KMS-11 (cell line): ENCODE measurements around the gene NOL4L.

Experiments used
- H2AFZ ChIP-seq: fragments of 200-600 bp; sonication (generic); 2 replicates; pipeline ENCODE4 v1.6.1; 2016; ENCODE audit warnings: antibody characterized with exemption, mixed run types, low read depth
- H3K27ac ChIP-seq: fragments of 200-600 bp; sonication (generic); 2 replicates; pipeline ENCODE4 v1.6.1; 2016; ENCODE audit warnings: mild to moderate bottlenecking, mixed run types
- H3K27me3 ChIP-seq: fragments of 200-600 bp; sonication (generic); 2 replicates; pipeline ENCODE4 v1.6.1; 2017; ENCODE audit warnings: mild to moderate bottlenecking, low read depth, mixed run types, moderate library complexity; ENCODE audit not compliant: insufficient read depth
- H3K36me3 ChIP-seq: fragments of 200-600 bp; sonication (generic); 2 replicates; pipeline ENCODE4 v1.6.1; 2017; ENCODE audit warnings: mild to moderate bottlenecking, mixed run types; ENCODE audit not compliant: insufficient read depth
- H3K4me1 ChIP-seq: fragments of 200-600 bp; sonication (generic); 2 replicates; pipeline ENCODE4 v1.6.1; 2016; ENCODE audit warnings: mild to moderate bottlenecking, low read depth, mixed run types; ENCODE audit not compliant: poor library complexity, severe bottlenecking
- H3K4me2 ChIP-seq: fragments of 200-600 bp; sonication (generic); 2 replicates; pipeline ENCODE4 v1.7.0; 2016; ENCODE audit warnings: mild to moderate bottlenecking, mixed run types
- H3K4me3 ChIP-seq: fragments of 200-600 bp; sonication (generic); IDR thresholded peaks from 2 replicates; pipeline ENCODE4 v1.6.1; 2017; ENCODE audit warnings: low read depth, low read length, mixed read lengths; ENCODE audit not compliant: insufficient read depth
- H3K79me2 ChIP-seq: fragments of 200-600 bp; sonication (generic); 2 replicates; pipeline ENCODE4 v1.6.1; 2016; ENCODE audit warnings: low read depth, mixed run types; ENCODE audit not compliant: insufficient read depth
- H3K9ac ChIP-seq: fragments of 200-600 bp; sonication (generic); 2 replicates; pipeline ENCODE4 v1.6.1; 2016; ENCODE audit warnings: mild to moderate bottlenecking, mixed run types
- H4K20me1 ChIP-seq: fragments of 200-600 bp; sonication (generic); 2 replicates; pipeline ENCODE4 v1.6.1; 2016; ENCODE audit warnings: mild to moderate bottlenecking, mixed run types; ENCODE audit not compliant: insufficient read depth
- CTCF ChIP-seq: fragments of 200-600 bp; sonication (generic); conservative IDR thresholded peaks from 2 replicates; pipeline ENCODE4 v1.6.1; 2017; ENCODE audit warnings: low read depth, mild to moderate bottlenecking, antibody characterized with exemption, low read length, moderate library complexity, mixed read lengths

Gene NOL4L

GRCh38 chr20:32544893-32545840, 40.0 kb downstream of the NOL4L start:
- Histone ChIP-seq H2AFZ (no peak overlapping the region), H3K36me3 (no peaks in the 10 kb centered on the region), H3K27me3 (no peaks in the 10 kb centered on the region), H3K27ac (no peak overlapping the region), H4K20me1 (no peaks in the 10 kb centered on the region), H3K79me2 (no peaks in the 10 kb centered on the region; the same call in 1 of the 2 replicates), H3K4me1 (peaks cover 14% of the 10 kb centered on the region), H3K4me2 (no peak overlapping the region), H3K9ac (no peak overlapping the region), H3K4me3 (no peak overlapping the region)
- TF ChIP-seq CTCF, result no peak

- H3K27ac ChIP-seq, result no peak overlapping the region
- H3K36me3 ChIP-seq, result no peaks in the 10 kb centered on the region
- no peak overlapping the region for H3K4me2 ChIP-seq
- H3K27me3 ChIP-seq, result no peaks in the 10 kb centered on the region
- H2AFZ ChIP-seq, result no peak overlapping the region
- no peak overlapping the region for H3K9ac ChIP-seq
- no peaks in the 10 kb centered on the region; the same call in 1 of the 2 replicates for H3K79me2 ChIP-seq
- H3K4me1 ChIP-seq, result peaks cover 23% of the 10 kb centered on the region
- no peak overlapping the region for H3K4me3 ChIP-seq
- no peaks in the 10 kb centered on the region for H4K20me1 ChIP-seq
- no peak for TF ChIP-seq CTCF
Measured at GRCh38 chr20:32544260-32544722, 40.8 kb downstream of the NOL4L start.

- H3K4me1 ChIP-seq, result peaks cover 26% of the 10 kb centered on the region
- no peaks in the 10 kb centered on the region for H3K36me3 ChIP-seq
- H3K27me3 ChIP-seq, result no peaks in the 10 kb centered on the region
- no peak overlapping the region for H2AFZ ChIP-seq
- no peak for TF ChIP-seq CTCF
- no peaks in the 10 kb centered on the region for H4K20me1 ChIP-seq
- no peak overlapping the region for H3K27ac ChIP-seq
- no peak overlapping the region for H3K9ac ChIP-seq
- no peak overlapping the region for H3K4me2 ChIP-seq
- H3K79me2 ChIP-seq, result no peaks in the 10 kb centered on the region; the same call in 1 of the 2 replicates
- H3K4me3 ChIP-seq, result no peak overlapping the region
Measured at GRCh38 chr20:32543570-32544259, 41.4 kb downstream of the NOL4L start.

GRCh38 chr20:32542259-32542615, 42.9 kb downstream of the NOL4L start:
- H3K4me1 ChIP-seq, result peaks cover 27% of the 10 kb centered on the region
- H3K27me3 ChIP-seq, result no peaks in the 10 kb centered on the region
- no peak overlapping the region for H3K27ac ChIP-seq
- H3K9ac ChIP-seq, result no peak overlapping the region
- H3K4me2 ChIP-seq, result no peak overlapping the region
- TF ChIP-seq CTCF, result no peak
- no peak overlapping the region for H3K4me3 ChIP-seq
- no peaks in the 10 kb centered on the region for H4K20me1 ChIP-seq
- no peak overlapping the region for H2AFZ ChIP-seq
- H3K79me2 ChIP-seq, result no peaks in the 10 kb centered on the region; the same call in 1 of the 2 replicates
- H3K36me3 ChIP-seq, result no peaks in the 10 kb centered on the region
